PFSK-1 (cell line): ENCODE data around the gene RGS6.

Source experiments
- POLR2AphosphoS5 ChIP-seq: IDR thresholded peaks from 2 replicates; pipeline ENCODE4 v1.6.1; 2012; ENCODE audit warnings: low read depth, mild to moderate bottlenecking, control low read depth, low read length, moderate library complexity
- SIN3A ChIP-seq: IDR thresholded peaks from 2 replicates; pipeline ENCODE4 v1.6.1; 2012; ENCODE audit warnings: mild to moderate bottlenecking, low read length, moderate library complexity, borderline replicate concordance; ENCODE audit not compliant: insufficient read depth
- TAF1 ChIP-seq: IDR thresholded peaks from 2 replicates; pipeline ENCODE4 v1.6.1; 2012; ENCODE audit warnings: low read length, control low read depth, borderline replicate concordance; ENCODE audit not compliant: insufficient read depth

- TF ChIP-seq TAF1, result no peak
- TF ChIP-seq SIN3A, result no peak
- no peak for TF ChIP-seq POLR2AphosphoS5
Measured at GRCh38 chr14:72350215-72350614, 418.0 kb downstream of the RGS6 start.
